ENCODE measurements around the gene TNFRSF8. TPM values are rescaled to one million over a fixed set of nuclear protein-coding genes. Genes with fewer than 3 reads are reported as not detected.

Gene TNFRSF8
- total and polyA plus RNA-seq, 2 of the 4 experiments (the other 2 are of a cell fraction): under 0.01 to 0.31 TPM

DNA sequence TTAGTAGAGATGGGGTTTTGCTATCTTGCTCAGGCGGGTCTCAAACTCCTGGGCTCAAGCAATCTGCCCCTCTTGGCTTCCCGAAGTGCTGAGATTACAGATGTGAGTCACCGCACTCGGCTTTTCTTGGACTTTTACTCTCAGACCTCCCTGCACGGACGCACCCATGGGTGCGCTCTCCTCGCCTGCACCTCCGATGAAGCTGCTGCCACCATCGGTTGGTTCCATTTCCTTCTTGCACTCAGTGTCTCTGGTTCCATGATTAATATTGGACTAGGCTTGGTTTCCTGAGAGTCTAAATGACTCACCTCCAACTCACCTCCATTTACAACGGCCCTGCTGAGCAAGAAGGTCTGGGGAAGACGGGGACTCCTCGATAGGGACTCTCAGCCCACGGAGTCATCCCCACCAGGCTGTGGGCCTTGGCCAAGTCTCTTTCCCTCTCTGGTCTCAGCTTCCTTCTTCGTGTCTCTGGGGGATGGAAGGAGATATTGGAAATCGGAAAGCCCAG is 6.7 kb upstream of the TNFRSF8 start:
- no peak overlapping the region for H3K9ac ChIP-seq (ENCODE audit: low read depth, low read length)
- H3K4me3 ChIP-seq (ENCODE audit: insufficient read depth, low read depth, low read length): no peak overlapping the region
- 70% methylated on average over 2 of the region's 16 CpGs; no CpG with 5 or more reads in 1 of the 2 experiments for WGBS, 2 experiments (ENCODE audit: extremely low coverage in 2 of 2, insufficient read length in 1 of 2)
- H3K4me2 ChIP-seq (ENCODE audit: low read depth, low read length): no peak overlapping the region
- peaks cover 20% of the 10 kb centered on the region for H3K27me3 ChIP-seq (ENCODE audit: control insufficient read depth, insufficient read depth, low read length)
- no peaks in the 10 kb centered on the region for H3K9me1 ChIP-seq (ENCODE audit: insufficient read depth, low read length)
- H2BK15ac ChIP-seq (ENCODE audit: low read depth, low read length): no peak overlapping the region
- in situ Hi-C loops (cut with MboI; ENCODE audit: low sequenced_read_pairs): no loop called here
- no peak overlapping the region for H3K18ac ChIP-seq (ENCODE audit: low read depth, low read length)
- ATAC-seq (ENCODE audit: low read depth) (no peak), DNase-seq (peak; percentile 25)
- no peaks in the 10 kb centered on the region for H3K79me1 ChIP-seq (ENCODE audit: low read depth in 1 of 2, low read length in 2 of 2)
- no peak overlapping the region for H2BK5ac ChIP-seq (ENCODE audit: low read depth, low read length, poor library complexity, severe bottlenecking)
- no peaks in the 10 kb centered on the region for H3K36me3 ChIP-seq (ENCODE audit: control insufficient read depth, insufficient read depth, low read length)
- no peak overlapping the region for H3K14ac ChIP-seq (replicated peaks; ENCODE audit: low read depth, low read length)
- no peak overlapping the region for H3K56ac ChIP-seq (ENCODE audit: extremely low read depth, insufficient read depth, low read length)
- ChIA-PET CTCF (no interaction called here), POLR2A (ENCODE audit: unreplicated experiment) (no interaction called here)
- no peak overlapping the region for H3K27ac ChIP-seq (ENCODE audit: insufficient read depth, low read length)
- no peak overlapping the region for H3K23ac ChIP-seq (ENCODE audit: low read depth, low read length)
- H2BK120ac ChIP-seq (ENCODE audit: low read depth, low read length): no peak overlapping the region
- no peak overlapping the region for H2BK20ac ChIP-seq (ENCODE audit: low read depth, low read length)
- H3K9me3 ChIP-seq (ENCODE audit: control insufficient read depth, insufficient read depth, low read length): peaks cover 9% of the 10 kb centered on the region
- no peak overlapping the region for H2AK5ac ChIP-seq (ENCODE audit: low read depth, low read length)
- no peak overlapping the region for H2AK9ac ChIP-seq (replicated peaks; ENCODE audit: low read depth, low read length, poor library complexity)
- intact Hi-C loops (cut with micrococcal nuclease): no loop called here
- H4K20me1 ChIP-seq (ENCODE audit: insufficient read depth, low read length): no peaks in the 10 kb centered on the region
- no peak overlapping the region for H4K5ac ChIP-seq (ENCODE audit: low read depth, low read length)
- dilution Hi-C loops (cut with HindIII; ENCODE audit: low sequenced_read_pairs, unreplicated experiment): no loop called here
- no peak overlapping the region for H4K8ac ChIP-seq (ENCODE audit: low read depth in 2 of 2, low read length in 2 of 2)
- BruUV-seq (replicated peaks): no TSS peak
- TF ChIP-seq MXI1 (IDR thresholded peaks at IDR 0.05; ENCODE audit: borderline replicate concordance, low read depth, low read length) (no peak), BHLHE40 (IDR thresholded peaks at IDR 0.05; ENCODE audit: low read depth, low read length) (no peak), SMC3 (IDR thresholded peaks at IDR 0.05; ENCODE audit: low read depth, low read length) (no peak), FOS (IDR thresholded peaks at IDR 0.05; ENCODE audit: low read depth, low read length) (no peak), CEBPB (IDR thresholded peaks at IDR 0.05; ENCODE audit: low read depth, low read length) (no peak)
- H2AFZ ChIP-seq (replicated peaks; ENCODE audit: low read length, poor library complexity): no peak overlapping the region
- H4K91ac ChIP-seq (ENCODE audit: insufficient read depth, low read depth, low read length): no peak overlapping the region
- H3K4ac ChIP-seq (ENCODE audit: low read depth, low read length): no peak overlapping the region
- H3K4me1 ChIP-seq (ENCODE audit: control insufficient read depth, insufficient read depth, low read length): peaks cover 5% of the 10 kb centered on the region; the same call in 1 of the 2 replicates

Measured in IMR-90 (cell line).